HEK293 (cell line): Measurements from ENCODE around the gene NDST3.

Experiments used
- CTCF ChIA-PET: fragments of 350-600 bp; formaldehyde crosslinking; extraction: SDS; loops from one replicate; lab custom pipeline; 2021; ENCODE audit warnings: antibody characterized with exemption; lab: Yijun Ruan, JAX
- POLR2A ChIA-PET: fragments of 300-600 bp; formaldehyde crosslinking; extraction: SDS; loops from one replicate; lab custom pipeline; 2020; ENCODE audit warnings: antibody characterized with exemption, inconsistent platforms; lab: Yijun Ruan, JAX
- H3K27ac ChIP-seq: fragments of 200-500 bp; sonication (Bioruptor generic); 2 replicates; pipeline ENCODE4 v1.5.1; 2014; ENCODE audit warnings: low read depth, low read length, control low read depth, inconsistent platforms; ENCODE audit errors: extremely low read depth
- H3K36me3 ChIP-seq, 2 experiments: fragments of 200-500 bp in 1 of 2; sonication (Bioruptor generic) in 1 of 2; 1 replicate in 1 of 2; 2 replicates in 1 of 2; pipeline ENCODE4 v1.5.1; 2014 to 2017; ENCODE audit warnings: inconsistent platforms in 2 of 2, low read length in 2 of 2; ENCODE audit not compliant: control insufficient read depth in 2 of 2, insufficient read depth in 1 of 2
- H3K4me1 ChIP-seq: fragments of 200-500 bp; sonication (Bioruptor generic); 2 replicates; pipeline ENCODE4 v1.5.1; 2014; ENCODE audit warnings: mild to moderate bottlenecking, low read length, inconsistent platforms; ENCODE audit not compliant: control insufficient read depth, insufficient read depth
- H3K4me3 ChIP-seq: 2 replicates; pipeline ENCODE4 v1.5.1; 2011; ENCODE audit warnings: low read depth, mild to moderate bottlenecking, control low read depth, low read length, moderate library complexity
- H3K9me3 ChIP-seq: fragments of 200-500 bp; sonication (Bioruptor generic); 2 replicates; pipeline ENCODE4 v1.5.1; 2014; ENCODE audit warnings: low read depth, low read length, inconsistent platforms; ENCODE audit not compliant: control insufficient read depth, insufficient read depth
- GLI4 ChIP-seq: fragments of 450-650 bp; formaldehyde crosslinking; IDR thresholded peaks from 2 replicates; pipeline ENCODE4 v1.5.1; 2016; ENCODE audit warnings: missing biosample characterization, missing genetic modification characterization
- IKZF3 ChIP-seq: fragments of 450-650 bp; IDR thresholded peaks from 2 replicates; pipeline ENCODE4 v1.5.0; 2018; ENCODE audit warnings: missing biosample characterization, mild to moderate bottlenecking, missing genetic modification characterization, moderate library complexity
- MEIS1 ChIP-seq: sonication (generic); formaldehyde crosslinking; IDR thresholded peaks from 2 replicates; pipeline ENCODE4 v1.8.1; 2022; ENCODE audit warnings: missing genetic modification reagents, mild to moderate bottlenecking, borderline replicate concordance
- PRDM1 ChIP-seq: fragments of 450-650 bp; formaldehyde crosslinking; IDR thresholded peaks from 2 replicates; pipeline ENCODE4; 2016; ENCODE audit warnings: missing biosample characterization, missing genetic modification characterization
- PRDM6 ChIP-seq: fragments of 450-650 bp; formaldehyde crosslinking; IDR thresholded peaks from 2 replicates; pipeline ENCODE4 v1.5.1; 2017; ENCODE audit warnings: missing biosample characterization, missing genetic modification characterization
- SALL2 ChIP-seq: fragments of 450-650 bp; formaldehyde crosslinking; IDR thresholded peaks from 2 replicates; pipeline ENCODE4 v1.5.0; 2017; ENCODE audit warnings: missing biosample characterization, mild to moderate bottlenecking, missing genetic modification characterization, borderline replicate concordance
- SP7 ChIP-seq: fragments of 450-650 bp; formaldehyde crosslinking; IDR thresholded peaks from 2 replicates; pipeline ENCODE4 v1.5.1; 2016; ENCODE audit warnings: missing biosample characterization, missing genetic modification characterization
- ZBTB26 ChIP-seq: fragments of 450-650 bp; formaldehyde crosslinking; optimal IDR thresholded peaks from 2 replicates; pipeline ENCODE3; 2016; ENCODE audit warnings: missing biosample characterization, mild to moderate bottlenecking, missing genetic modification characterization
- ZBTB8A ChIP-seq: fragments of 450-650 bp; formaldehyde crosslinking; IDR thresholded peaks from 2 replicates; pipeline ENCODE4 v1.5.1; 2016; ENCODE audit warnings: missing biosample characterization, missing genetic modification characterization
- ZFP3 ChIP-seq: fragments of 450-650 bp; formaldehyde crosslinking; IDR thresholded peaks from 2 replicates; pipeline ENCODE4 v1.5.1; 2016; ENCODE audit warnings: low read depth, missing biosample characterization, missing genetic modification characterization
- ZNF112 ChIP-seq: fragments of 450-650 bp; formaldehyde crosslinking; IDR thresholded peaks from 2 replicates; pipeline ENCODE4 v1.5.0; 2017; ENCODE audit warnings: missing biosample characterization, missing genetic modification characterization
- ZNF138 ChIP-seq: fragments of 450-650 bp; formaldehyde crosslinking; IDR thresholded peaks from 2 replicates; pipeline ENCODE4 v1.5.1; 2016; ENCODE audit warnings: missing biosample characterization, missing genetic modification characterization, borderline replicate concordance
- ZNF157 ChIP-seq: fragments of 450-650 bp; formaldehyde crosslinking; IDR thresholded peaks from 2 replicates; pipeline ENCODE4 v1.5.1; 2016; ENCODE audit warnings: missing biosample characterization, missing genetic modification characterization
- ZNF169 ChIP-seq: fragments of 450-650 bp; formaldehyde crosslinking; IDR thresholded peaks from 2 replicates; pipeline ENCODE4 v1.5.1; 2016; ENCODE audit warnings: missing biosample characterization, missing genetic modification characterization
- ZNF174 ChIP-seq: fragments of 450-650 bp; formaldehyde crosslinking; IDR thresholded peaks from 2 replicates; pipeline ENCODE4 v1.5.0; 2017; ENCODE audit warnings: missing biosample characterization, mild to moderate bottlenecking, missing genetic modification characterization
- ZNF184 ChIP-seq: fragments of 450-650 bp; IDR thresholded peaks from 2 replicates; pipeline ENCODE4 v1.5.1; 2018; ENCODE audit warnings: missing biosample characterization, mild to moderate bottlenecking, missing genetic modification characterization
- ZNF274 ChIP-seq, 2 experiments: fragments of 200-500 bp in 1 of 2; fragments of 450-650 bp in 1 of 2; sonication (Bioruptor generic) in 1 of 2; formaldehyde crosslinking in 1 of 2; IDR thresholded peaks; 2 replicates each; pipeline versions ENCODE4 v1.5.1 to v1.6.1; 2014 to 2016; ENCODE audit warnings: borderline replicate concordance in 1 of 2, inconsistent platforms in 1 of 2, low read length in 1 of 2, missing biosample characterization in 1 of 2, missing genetic modification characterization in 1 of 2
- ZNF341 ChIP-seq: fragments of 450-650 bp; formaldehyde crosslinking; IDR thresholded peaks from 2 replicates; pipeline ENCODE4; 2016; ENCODE audit warnings: low read depth, missing biosample characterization, missing genetic modification characterization
- ZNF366 ChIP-seq: fragments of 450-650 bp; formaldehyde crosslinking; conservative IDR thresholded peaks from 2 replicates; pipeline ENCODE4 v1.5.1; 2016; ENCODE audit warnings: missing biosample characterization, missing genetic modification characterization
- ZNF510 ChIP-seq: fragments of 450-650 bp; formaldehyde crosslinking; IDR thresholded peaks from 2 replicates; pipeline ENCODE4 v1.5.1; 2018; ENCODE audit warnings: mild to moderate bottlenecking, missing genetic modification characterization, missing biosample characterization; ENCODE audit not compliant: insufficient replicate concordance
- ZNF600 ChIP-seq: fragments of 450-650 bp; formaldehyde crosslinking; IDR thresholded peaks from 2 replicates; pipeline ENCODE4 v1.5.1; 2016; ENCODE audit warnings: missing biosample characterization, missing genetic modification characterization
- ZNF768 ChIP-seq: fragments of 450-650 bp; formaldehyde crosslinking; IDR thresholded peaks from 2 replicates; pipeline ENCODE4 v1.5.1; 2018; ENCODE audit warnings: missing biosample characterization, mild to moderate bottlenecking, missing genetic modification characterization
- ZNF777 ChIP-seq: fragments of 450-650 bp; formaldehyde crosslinking; IDR thresholded peaks from 2 replicates; pipeline ENCODE4 v1.5.1; 2017; ENCODE audit warnings: missing biosample characterization, missing genetic modification characterization, borderline replicate concordance
- ZSCAN23 ChIP-seq: fragments of 450-650 bp; formaldehyde crosslinking; IDR thresholded peaks from 2 replicates; pipeline ENCODE4 v1.5.1; 2016; ENCODE audit warnings: missing biosample characterization, missing genetic modification characterization
- TF ChIP-seq, protein P1 (sequence below): fragments of 450-650 bp; formaldehyde crosslinking; IDR thresholded peaks from 2 replicates; pipeline ENCODE4 v1.5.1; 2016; ENCODE audit warnings: missing biosample characterization, missing genetic modification characterization
- TF ChIP-seq, protein P2 (sequence below): fragments of 450-650 bp; formaldehyde crosslinking; IDR thresholded peaks from 2 replicates; pipeline ENCODE4 v1.5.1; 2016; ENCODE audit warnings: missing biosample characterization, missing genetic modification characterization
- TF ChIP-seq, protein P3 (sequence below): fragments of 450-650 bp; formaldehyde crosslinking; IDR thresholded peaks from 2 replicates; pipeline ENCODE4 v1.5.1; 2016; ENCODE audit warnings: missing biosample characterization, missing genetic modification characterization

The NDST3 gene

GRCh38 chr4:118289794-118290193 lies 255.5 kb downstream of the NDST3 start:
- TF ChIP-seq ZNF768 (tag by site-specific recombination) (no peak), ZFP3 (tag by site-specific recombination) (no peak), ZSCAN23 (tag by site-specific recombination) (no peak), ZNF157 (no peak), ZNF112 (tag by site-specific recombination) (no peak), PRDM1 (tag by site-specific recombination) (no peak), MEIS1 (CRISPR knock-in tag) (no peak), IKZF3 (tag by site-specific recombination) (no peak), ZBTB26 (tag by site-specific recombination) (no peak), ZNF777 (tag by site-specific recombination) (no peak), GLI4 (no peak), ZNF274 (IDR thresholded peaks at IDR 0.05; ENCODE audit: low read length) (no peak), ZNF274 (tag by site-specific recombination; IDR thresholded peaks at IDR 0.05; ENCODE audit: borderline replicate concordance) (no peak), ZNF341 (no peak), ZNF366 (tag by site-specific recombination) (no peak), ZBTB8A (tag by site-specific recombination) (no peak), ZNF169 (tag by site-specific recombination) (no peak), ZNF510 (tag by site-specific recombination) (no peak), SP7 (tag by site-specific recombination) (no peak)
- TF ChIP-seq, protein P1, sequence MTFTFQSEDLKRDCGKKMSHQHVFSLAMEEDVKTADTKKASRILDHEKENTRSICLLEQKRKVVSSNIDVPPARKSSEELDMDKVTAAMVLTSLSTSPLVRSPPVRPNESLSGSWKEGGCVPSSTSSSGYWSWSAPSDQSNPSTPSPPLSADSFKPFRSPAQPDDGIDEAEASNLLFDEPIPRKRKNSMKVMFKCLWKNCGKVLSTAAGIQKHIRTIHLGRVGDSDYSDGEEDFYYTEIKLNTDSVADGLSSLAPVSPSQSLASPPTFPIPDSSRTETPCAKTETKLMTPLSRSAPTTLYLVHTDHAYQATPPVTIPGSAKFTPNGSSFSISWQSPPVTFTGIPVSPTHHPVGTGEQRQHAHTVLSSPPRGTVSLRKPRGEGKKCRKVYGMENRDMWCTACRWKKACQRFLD (tag by site-specific recombination), result no peak
- CTCF ChIA-PET, result no interaction called here
- POLR2A ChIA-PET, result no interaction called here
- no peaks in the 10 kb centered on the region for H3K4me1 ChIP-seq
- H3K27ac ChIP-seq, result no peak overlapping the region
- no peak overlapping the region for H3K4me3 ChIP-seq
- no peaks in the 10 kb centered on the region for H3K36me3 ChIP-seq
- H3K9me3 ChIP-seq, result no peaks in the 10 kb centered on the region

GRCh38 chr4:118290951-118291350 lies 256.7 kb downstream of the NDST3 start:
- CTCF ChIA-PET, result no interaction called here
- H3K9me3 ChIP-seq, result no peaks in the 10 kb centered on the region
- no peak overlapping the region for H3K27ac ChIP-seq
- no peaks in the 10 kb centered on the region for H3K36me3 ChIP-seq
- POLR2A ChIA-PET, result no interaction called here
- no peaks in the 10 kb centered on the region for H3K4me1 ChIP-seq
- H3K4me3 ChIP-seq, result no peak overlapping the region
- no peak for TF ChIP-seq ZNF600 (tag by site-specific recombination)
- no peak for TF ChIP-seq ZNF184 (tag by site-specific recombination)
- TF ChIP-seq, protein P1 (tag by site-specific recombination), result no peak
- TF ChIP-seq, protein P2, sequence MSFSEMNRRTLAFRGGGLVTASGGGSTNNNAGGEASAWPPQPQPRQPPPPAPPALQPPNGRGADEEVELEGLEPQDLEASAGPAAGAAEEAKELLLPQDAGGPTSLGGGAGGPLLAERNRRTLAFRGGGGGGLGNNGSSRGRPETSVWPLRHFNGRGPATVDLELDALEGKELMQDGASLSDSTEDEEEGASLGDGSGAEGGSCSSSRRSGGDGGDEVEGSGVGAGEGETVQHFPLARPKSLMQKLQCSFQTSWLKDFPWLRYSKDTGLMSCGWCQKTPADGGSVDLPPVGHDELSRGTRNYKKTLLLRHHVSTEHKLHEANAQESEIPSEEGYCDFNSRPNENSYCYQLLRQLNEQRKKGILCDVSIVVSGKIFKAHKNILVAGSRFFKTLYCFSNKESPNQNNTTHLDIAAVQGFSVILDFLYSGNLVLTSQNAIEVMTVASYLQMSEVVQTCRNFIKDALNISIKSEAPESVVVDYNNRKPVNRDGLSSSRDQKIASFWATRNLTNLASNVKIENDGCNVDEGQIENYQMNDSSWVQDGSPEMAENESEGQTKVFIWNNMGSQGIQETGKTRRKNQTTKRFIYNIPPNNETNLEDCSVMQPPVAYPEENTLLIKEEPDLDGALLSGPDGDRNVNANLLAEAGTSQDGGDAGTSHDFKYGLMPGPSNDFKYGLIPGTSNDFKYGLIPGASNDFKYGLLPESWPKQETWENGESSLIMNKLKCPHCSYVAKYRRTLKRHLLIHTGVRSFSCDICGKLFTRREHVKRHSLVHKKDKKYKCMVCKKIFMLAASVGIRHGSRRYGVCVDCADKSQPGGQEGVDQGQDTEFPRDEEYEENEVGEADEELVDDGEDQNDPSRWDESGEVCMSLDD (tag by site-specific recombination), result no peak
- no peak for TF ChIP-seq ZNF174
- TF ChIP-seq, protein P3, sequence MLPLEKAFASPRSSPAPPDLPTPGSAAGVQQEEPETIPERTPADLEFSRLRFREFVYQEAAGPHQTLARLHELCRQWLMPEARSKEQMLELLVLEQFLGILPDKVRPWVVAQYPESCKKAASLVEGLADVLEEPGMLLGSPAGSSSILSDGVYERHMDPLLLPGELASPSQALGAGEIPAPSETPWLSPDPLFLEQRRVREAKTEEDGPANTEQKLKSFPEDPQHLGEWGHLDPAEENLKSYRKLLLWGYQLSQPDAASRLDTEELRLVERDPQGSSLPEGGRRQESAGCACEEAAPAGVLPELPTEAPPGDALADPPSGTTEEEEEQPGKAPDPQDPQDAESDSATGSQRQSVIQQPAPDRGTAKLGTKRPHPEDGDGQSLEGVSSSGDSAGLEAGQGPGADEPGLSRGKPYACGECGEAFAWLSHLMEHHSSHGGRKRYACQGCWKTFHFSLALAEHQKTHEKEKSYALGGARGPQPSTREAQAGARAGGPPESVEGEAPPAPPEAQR (tag by site-specific recombination), result no peak
- TF ChIP-seq PRDM6 (tag by site-specific recombination), result no peak
- TF ChIP-seq ZNF138, result no peak
- no peak for TF ChIP-seq SALL2 (tag by site-specific recombination)
